ENCODE results near the gene IGSF1. TPM values are rescaled to one million over a fixed set of nuclear protein-coding genes. Genes with fewer than 3 reads are reported as not detected.

IGSF1 gene
- total RNA-seq, 1 donor from 2014 or later, result 8.9 TPM

GRCh38 chrX:131235768-131236545 lies 53.1 kb downstream of the IGSF1 start:
- H3K36me3 Mint-ChIP-seq, result no peaks in the 10 kb centered on the region
- DNase-seq (ENCODE audit: low spot score in 2 of 2, unreplicated experiment in 2 of 2), result no peak
- H3K4me1 Mint-ChIP-seq, result no peaks in the 10 kb centered on the region
- H3K27ac Mint-ChIP-seq, result no peak overlapping the region
- no peak for TF ChIP-seq CTCF (IDR thresholded peaks at IDR 0.05; ENCODE audit: unreplicated experiment)
- H3K4me3 Mint-ChIP-seq, result no peak overlapping the region
- H3K9me3 Mint-ChIP-seq, result no peaks in the 10 kb centered on the region
- peaks cover 20% of the 10 kb centered on the region for H3K27me3 Mint-ChIP-seq (ENCODE audit: low read depth)

GRCh38 chrX:131227608-131228007 lies 61.5 kb downstream of the IGSF1 start:
- Mint-ChIP-seq H3K4me3 (no peak overlapping the region), H3K27me3 (ENCODE audit: low read depth) (peaks cover 39% of the 10 kb centered on the region), H3K9me3 (no peaks in the 10 kb centered on the region), H3K27ac (no peak overlapping the region), H3K36me3 (no peaks in the 10 kb centered on the region), H3K4me1 (no peaks in the 10 kb centered on the region)
- no peak for TF ChIP-seq CTCF (IDR thresholded peaks at IDR 0.05; ENCODE audit: unreplicated experiment)
- no peak for DNase-seq (ENCODE audit: low spot score in 2 of 2, unreplicated experiment in 2 of 2)

DNA sequence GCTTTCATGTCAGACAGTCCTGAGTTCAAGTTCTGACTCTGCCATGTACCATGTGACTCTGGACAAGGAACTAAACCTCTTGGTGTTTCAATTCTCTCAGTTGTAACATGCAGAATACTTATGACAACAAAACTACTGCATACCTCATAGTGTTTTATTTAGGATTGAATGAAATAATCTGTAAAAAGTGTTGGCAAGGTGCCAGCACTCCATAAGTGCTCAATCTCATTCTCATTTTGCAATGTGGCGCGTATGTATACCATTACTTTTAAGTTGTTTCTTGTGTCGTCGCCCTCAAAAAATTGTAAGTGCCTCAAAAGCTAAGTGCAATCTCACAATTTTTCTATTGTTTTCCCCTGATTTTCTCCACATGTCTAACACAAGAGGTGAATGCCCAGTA lies 62.5 kb downstream of the IGSF1 start:
- Mint-ChIP-seq H3K36me3 (no peaks in the 10 kb centered on the region), H3K27ac (no peak overlapping the region), H3K9me3 (no peaks in the 10 kb centered on the region), H3K4me1 (no peaks in the 10 kb centered on the region), H3K4me3 (no peak overlapping the region), H3K27me3 (ENCODE audit: low read depth) (peaks cover 46% of the 10 kb centered on the region)
- no peak for TF ChIP-seq CTCF (IDR thresholded peaks at IDR 0.05; ENCODE audit: unreplicated experiment)
- no peak for DNase-seq (ENCODE audit: low spot score in 2 of 2, unreplicated experiment in 2 of 2)

GRCh38 chrX:131225078-131225477 lies 64.0 kb downstream of the IGSF1 start:
- TF ChIP-seq CTCF (IDR thresholded peaks at IDR 0.05; ENCODE audit: unreplicated experiment), result no peak

More at GRCh38 chrX:131225078-131225477, 64.0 kb downstream of the IGSF1 start:
- no peak for DNase-seq (ENCODE audit: low spot score in 2 of 2, unreplicated experiment in 2 of 2)
- H3K9me3 Mint-ChIP-seq, result no peaks in the 10 kb centered on the region
- H3K36me3 Mint-ChIP-seq, result no peaks in the 10 kb centered on the region
- peaks cover 46% of the 10 kb centered on the region for H3K27me3 Mint-ChIP-seq (ENCODE audit: low read depth)
- H3K27ac Mint-ChIP-seq, result no peak overlapping the region
- H3K4me1 Mint-ChIP-seq, result no peaks in the 10 kb centered on the region
- H3K4me3 Mint-ChIP-seq, result no peak overlapping the region

Other genes starting within 250 kb of the IGSF1 start
- not detected in 3 replicates for gene ARHGAP36, start 231.0 kb downstream of the IGSF1 start, total RNA-seq

All from mesothelial cell of epicardium (in vitro differentiated cells).